GM18519 (cell line): ENCODE measurements around the gene RUNX1.
"Not testable (repeated sequence)": the region's sequence is repeated elsewhere in the genome, so short reads cannot be mapped to it uniquely, and the experiment has no call there.

Source experiments
- ATAC-seq: cut with Tn5 transposase; IDR thresholded peaks from one replicate; pipeline ENCODE4 v1.9.1; 2021; ENCODE audit warnings: mild to moderate bottlenecking, moderate library complexity; ENCODE audit not compliant: unreplicated experiment, low FRiP score

The RUNX1 gene

GRCh38 chr21:34953950-34954349, 95.2 kb downstream of the RUNX1 start:
- no peak for ATAC-seq

- ATAC-seq, result no peak
Observed at GRCh38 chr21:34952701-34953100, 96.4 kb downstream of the RUNX1 start.

- not testable (repeated sequence) for ATAC-seq
Observed at GRCh38 chr21:34951868-34952267, 97.2 kb downstream of the RUNX1 start.

- no peak for ATAC-seq
Observed at GRCh38 chr21:34950980-34951379, 98.1 kb downstream of the RUNX1 start.

- ATAC-seq, result no peak
Observed at GRCh38 chr21:34949499-34949898, 99.6 kb downstream of the RUNX1 start.

DNA sequence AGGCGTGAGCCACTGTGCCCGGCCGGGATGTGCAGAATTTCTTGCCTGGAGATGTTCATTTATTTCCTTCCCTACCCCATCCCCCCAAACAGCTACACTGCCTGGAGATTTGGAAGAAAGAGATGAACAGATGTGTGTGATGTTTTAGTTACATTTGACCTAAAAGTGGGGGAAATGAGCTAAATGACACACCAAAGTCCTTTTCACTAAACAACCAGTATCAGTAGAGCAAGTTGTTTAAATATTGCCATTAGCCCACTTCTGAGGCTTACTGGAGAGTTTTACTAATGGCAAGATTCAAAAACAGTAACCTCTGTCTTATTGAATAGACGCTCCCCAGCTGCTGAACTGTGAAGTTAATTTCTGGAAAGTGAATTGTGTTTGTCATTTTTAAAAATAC, 100.1 kb downstream of the RUNX1 start:
- no peak for ATAC-seq

DNA sequence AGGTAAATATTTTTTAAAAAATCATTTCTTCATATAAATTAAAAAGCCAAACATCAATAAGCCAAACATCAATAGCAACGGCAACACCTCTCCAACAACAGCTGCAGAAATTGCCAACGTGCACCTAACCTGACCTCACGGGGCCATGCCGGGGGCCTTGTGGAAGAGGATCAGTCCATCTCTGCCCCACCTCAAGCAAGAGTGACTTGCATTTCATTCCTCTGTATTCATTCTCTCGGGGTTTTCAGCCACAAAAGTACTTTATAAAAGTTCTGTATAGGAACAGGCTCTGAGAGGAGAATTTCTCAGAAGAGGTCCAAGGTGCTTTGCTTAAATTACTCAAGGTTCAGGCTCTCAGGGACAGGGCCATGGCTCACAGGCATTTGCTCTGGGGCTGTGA, 100.9 kb downstream of the RUNX1 start:
- no peak for ATAC-seq

DNA sequence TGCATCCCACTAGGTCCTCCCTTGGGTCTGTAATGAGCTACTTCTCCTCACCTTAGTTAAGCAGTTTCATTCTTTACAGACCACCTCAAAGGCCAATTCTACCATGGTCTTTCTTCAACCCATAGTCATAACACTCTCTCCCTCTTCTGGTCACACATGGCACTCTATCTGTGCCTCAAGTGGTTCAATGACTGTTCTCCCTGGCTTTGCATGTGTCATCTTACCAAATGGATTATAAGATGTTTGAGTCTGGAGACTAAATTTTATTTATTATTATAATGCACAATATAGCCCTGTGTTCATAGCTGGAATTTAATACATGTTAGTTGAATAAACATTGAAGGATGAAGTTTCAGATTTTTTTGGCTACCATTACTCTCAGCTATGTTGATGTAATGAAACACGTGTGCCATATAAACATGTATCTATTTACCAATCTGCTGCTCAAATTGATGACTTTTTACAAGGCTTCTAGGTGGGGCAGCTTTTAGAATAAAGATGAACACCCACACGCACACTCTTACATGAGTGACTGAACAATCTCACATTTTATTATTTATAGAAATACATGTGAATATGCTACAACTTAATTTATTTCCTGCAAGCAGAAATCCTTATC, 102.1 kb downstream of the RUNX1 start:
- no peak for ATAC-seq

GRCh38 chr21:34946385-34946840, 102.7 kb downstream of the RUNX1 start:
- ATAC-seq, result no peak

DNA sequence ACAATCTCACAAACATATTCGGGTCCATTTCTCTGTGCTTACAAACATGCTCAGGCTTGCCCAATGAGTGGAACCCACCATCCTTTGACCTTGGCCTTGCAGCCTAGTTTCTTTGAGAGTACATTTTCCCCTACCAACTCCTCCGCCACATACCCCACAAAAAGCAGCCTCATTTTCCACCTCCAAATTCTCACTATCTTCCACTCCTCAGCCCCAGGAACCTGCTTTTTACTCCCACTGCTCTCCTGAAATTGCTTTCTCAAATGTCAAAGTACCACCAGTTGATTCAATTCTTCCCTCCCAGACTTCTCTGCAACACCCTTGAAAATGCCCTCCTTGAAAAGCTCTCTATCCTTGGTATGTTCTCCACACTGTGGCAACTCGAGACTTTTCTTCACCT, 103.8 kb downstream of the RUNX1 start:
- ATAC-seq, result no peak

DNA sequence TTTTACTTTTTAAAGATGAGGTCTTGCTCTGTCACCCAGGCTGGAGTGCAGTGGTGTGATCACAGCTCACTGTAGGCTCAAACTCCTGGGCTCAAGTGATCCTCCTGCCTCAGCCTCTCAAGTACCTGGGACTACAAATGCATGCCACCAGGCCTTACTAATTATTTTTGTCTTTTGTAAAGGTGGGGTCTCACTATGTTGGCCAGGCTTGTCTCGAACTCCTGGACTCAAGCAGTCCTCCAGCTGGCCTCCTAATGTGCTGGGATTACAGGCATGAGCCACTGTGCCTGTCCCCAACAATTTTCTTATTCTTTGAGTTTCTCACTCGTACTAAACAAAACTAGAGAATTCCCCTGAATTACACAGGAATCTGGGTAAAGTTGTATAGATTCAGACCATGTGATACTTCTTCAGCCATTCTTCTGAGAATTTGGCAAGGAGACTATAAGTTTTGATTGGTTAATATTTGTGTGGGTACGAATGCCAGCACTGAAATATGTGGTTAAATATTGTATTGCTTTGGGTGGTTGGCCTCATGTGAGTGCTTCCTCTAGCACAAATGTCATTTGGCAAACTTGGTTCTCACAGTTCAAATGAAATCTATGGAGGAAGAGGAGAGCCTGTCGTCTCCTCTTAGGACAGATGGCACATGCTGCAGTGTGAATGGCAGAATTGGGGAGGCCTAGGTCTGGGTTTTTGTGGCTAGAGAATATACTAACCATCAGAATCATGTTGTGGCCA, 104.9 kb downstream of the RUNX1 start:
- no peak for ATAC-seq

DNA sequence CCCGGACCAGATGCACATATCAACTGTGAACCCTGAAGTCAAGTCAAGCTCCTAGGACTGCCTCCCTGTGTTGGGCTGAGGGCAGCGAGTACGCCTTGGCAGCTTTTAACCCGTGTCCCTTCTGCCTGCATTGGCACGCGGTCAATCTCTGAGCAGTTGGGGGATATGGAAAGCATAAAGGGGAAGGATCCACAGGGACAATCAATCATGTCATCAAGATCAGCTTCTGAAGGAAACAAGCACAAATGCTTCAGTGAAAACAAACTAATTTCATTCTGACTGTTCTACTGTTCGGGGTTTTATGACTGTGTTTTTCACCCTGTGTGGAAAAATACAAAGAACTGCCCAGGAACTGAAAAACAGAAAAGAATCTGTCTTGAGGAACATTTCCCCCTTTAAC, 106.2 kb downstream of the RUNX1 start:
- ATAC-seq, result no peak

GRCh38 chr21:34941162-34941561, 107.9 kb downstream of the RUNX1 start:
- no peak for ATAC-seq

- ATAC-seq, result no peak
Observed at GRCh38 chr21:34939673-34940331, 109.3 kb downstream of the RUNX1 start.

DNA sequence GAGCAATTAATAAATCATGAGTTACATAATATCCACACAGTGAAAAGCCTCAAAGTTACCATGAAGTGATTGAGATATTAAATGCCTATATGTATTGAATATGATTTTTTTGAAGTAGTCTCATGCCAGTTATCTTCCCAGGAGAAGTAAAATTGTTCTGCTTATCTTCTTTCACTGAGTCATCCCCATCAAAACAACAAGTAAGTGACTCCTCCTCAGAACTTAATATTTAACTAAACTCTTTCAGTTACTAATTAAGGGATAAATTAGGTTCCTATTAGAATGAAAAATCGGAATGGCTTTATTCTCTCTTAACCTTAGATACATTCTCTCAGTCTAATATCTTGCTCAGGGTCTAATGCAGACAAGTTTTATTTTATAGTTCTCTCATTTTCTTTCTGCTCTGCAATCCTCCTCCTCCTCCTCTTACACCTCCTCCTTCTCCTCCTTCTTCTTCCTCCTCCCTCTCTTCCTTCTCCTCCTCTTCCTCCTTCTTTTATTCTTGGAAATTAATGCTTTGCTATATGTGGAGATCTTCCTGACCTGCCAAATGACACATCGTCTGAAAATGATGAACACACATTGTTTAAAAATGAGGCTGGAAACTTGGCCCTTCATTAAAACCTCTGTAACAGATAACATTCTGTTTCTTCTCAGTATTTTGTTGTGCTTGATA, 110.9 kb downstream of the RUNX1 start:
- ATAC-seq, result no peak

DNA sequence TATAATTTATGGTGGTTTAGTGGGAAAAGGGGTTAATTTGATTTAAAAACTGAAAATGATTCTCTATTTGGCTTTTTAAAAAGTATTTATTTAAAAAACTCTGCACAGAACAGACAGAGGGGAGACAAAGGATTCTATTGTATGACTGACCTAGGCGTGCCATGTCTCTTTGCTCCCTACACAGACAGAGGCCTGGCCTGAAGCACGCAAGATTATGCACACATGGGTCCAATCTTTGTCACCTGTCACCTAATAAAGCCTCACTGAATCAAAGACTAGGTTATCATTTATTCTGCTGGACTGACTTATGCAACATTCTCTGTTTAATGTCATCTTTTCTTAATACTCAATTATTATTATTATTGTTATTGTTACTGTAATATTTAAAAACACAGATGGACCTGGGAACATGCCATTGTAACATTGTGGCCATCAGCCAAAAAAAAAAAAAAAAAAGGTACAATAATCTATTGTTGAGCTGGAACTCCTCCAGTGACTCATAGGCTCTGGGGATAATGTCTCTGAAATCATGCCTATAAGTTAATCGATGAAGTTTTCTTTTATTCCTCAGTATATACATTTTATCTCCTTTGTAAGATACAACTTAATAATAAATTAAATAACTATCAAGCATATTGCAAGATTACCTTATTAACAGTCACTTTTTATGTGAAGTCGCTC, 112.1 kb downstream of the RUNX1 start:
- ATAC-seq, result no peak

DNA sequence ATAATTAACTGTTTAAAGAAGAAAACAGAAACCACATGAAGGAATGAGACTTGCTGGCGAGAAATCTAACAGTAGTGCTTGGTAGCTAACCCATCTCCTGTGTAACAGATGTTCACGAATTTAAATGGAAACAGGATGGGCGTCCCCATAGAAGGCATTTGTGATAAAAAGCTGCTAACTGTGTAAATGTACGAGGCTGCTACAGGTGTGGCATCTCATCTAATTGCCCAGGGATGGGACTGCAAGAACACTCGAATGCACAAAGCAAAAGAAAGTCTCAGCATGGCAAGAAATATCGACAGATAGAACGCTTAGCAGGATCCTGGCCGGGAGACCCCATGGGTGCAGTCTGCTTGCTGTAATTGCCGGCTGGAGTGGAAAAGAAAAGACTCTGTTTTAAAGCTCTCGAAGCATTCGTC, 112.7 kb downstream of the RUNX1 start:
- no peak for ATAC-seq

DNA sequence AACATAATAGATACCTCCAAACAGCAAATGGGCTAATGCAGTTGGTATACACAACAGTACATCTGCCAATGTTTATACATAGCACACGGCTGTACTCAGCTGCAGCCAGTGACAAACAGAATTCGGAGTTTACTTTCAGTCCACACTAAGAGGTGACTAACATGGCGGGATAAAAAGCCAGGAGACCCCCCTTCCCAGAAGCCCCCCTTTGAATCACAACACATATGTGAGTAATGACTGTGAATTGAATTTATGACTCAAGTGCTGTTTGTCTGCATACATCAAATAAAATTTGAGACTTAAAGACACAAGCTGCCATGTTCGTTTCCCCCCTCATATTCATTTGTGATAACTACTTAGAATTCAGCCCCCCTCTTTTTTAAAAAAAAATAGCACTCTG, 113.2 kb downstream of the RUNX1 start:
- ATAC-seq, result no peak

GRCh38 chr21:34935452-34935851, 113.7 kb downstream of the RUNX1 start:
- ATAC-seq, result no peak

DNA sequence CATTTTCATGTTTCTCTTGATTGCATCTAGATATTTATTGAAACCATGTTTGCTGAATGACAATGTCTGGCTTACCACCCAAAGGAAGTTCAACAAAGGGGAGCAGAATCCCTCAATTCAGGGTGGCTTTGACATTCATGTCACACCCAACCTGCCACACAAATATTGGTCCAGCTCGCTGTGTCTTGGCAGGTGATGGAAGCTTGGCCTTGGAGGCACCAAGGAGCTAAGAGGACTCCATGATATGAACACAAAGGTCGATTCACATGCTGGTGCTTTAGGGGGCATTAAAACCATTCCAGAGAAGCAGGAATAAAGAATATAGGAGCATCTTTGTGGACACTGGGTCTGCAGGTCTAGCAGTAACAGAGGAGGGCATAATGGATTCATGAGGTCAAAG, 114.8 kb downstream of the RUNX1 start:
- no peak for ATAC-seq
